BLaER1 (cell line): ENCODE results near the gene UGT2B15.
"Not testable (repeated sequence)": the region's sequence is repeated elsewhere in the genome, so short reads cannot be mapped to it uniquely, and the experiment has no call there.

Source experiments
- H3K27ac ChIP-seq: shearing (Covaris generic); formaldehyde crosslinking; 2 replicates; pipeline ENCODE4 v1.8.1; 2022
- H3K27me3 ChIP-seq: shearing (Covaris generic); formaldehyde crosslinking; 2 replicates; pipeline ENCODE4 v1.8.1; 2022
- H3K36me3 ChIP-seq: shearing (Covaris generic); formaldehyde crosslinking; 2 replicates; pipeline ENCODE4 v1.8.1; 2022
- H3K4me1 ChIP-seq: shearing (Covaris generic); formaldehyde crosslinking; 2 replicates; pipeline ENCODE4 v1.8.1; 2022
- H3K4me2 ChIP-seq: shearing (Covaris generic); formaldehyde crosslinking; 2 replicates; pipeline ENCODE4 v1.8.1; 2022
- H3K4me3 ChIP-seq: shearing (Covaris generic); formaldehyde crosslinking; 2 replicates; pipeline ENCODE4 v1.8.1; 2022
- H3K9ac ChIP-seq: shearing (Covaris generic); formaldehyde crosslinking; 2 replicates; pipeline ENCODE4 v1.8.1; 2022
- H3K9me3 ChIP-seq: shearing (Covaris generic); formaldehyde crosslinking; 2 replicates; pipeline ENCODE4 v1.8.1; 2022
- H4K20me1 ChIP-seq: shearing (Covaris generic); formaldehyde crosslinking; 2 replicates; pipeline ENCODE4 v1.8.1; 2022
- Cebpa-rat ChIP-seq: shearing (Covaris generic); IDR thresholded peaks from 2 replicates; pipeline ENCODE4 v1.8.1; 2022

UGT2B15 gene

DNA sequence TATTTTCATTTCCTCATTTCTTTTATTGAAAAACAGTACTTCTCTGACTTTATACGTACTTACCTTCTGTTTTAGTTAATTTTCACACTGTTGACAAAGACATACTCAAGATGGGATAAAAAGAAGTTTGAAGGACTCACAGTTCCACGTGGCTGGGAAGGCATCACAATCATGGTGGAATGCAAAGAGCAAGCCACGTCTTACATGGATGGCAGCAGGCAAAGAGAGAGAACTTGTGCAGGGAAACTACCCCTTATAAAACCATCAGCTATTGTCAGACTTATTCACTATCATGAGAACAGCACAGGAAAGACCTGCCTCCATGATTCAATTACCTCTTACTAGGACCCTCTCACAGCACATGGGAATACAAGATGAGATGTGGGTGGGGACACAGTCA, 20.7 kb upstream of the UGT2B15 start:
- no peak for TF ChIP-seq Cebpa-rat
- H4K20me1 ChIP-seq, result no peaks in the 10 kb centered on the region
- no peak overlapping the region for H3K4me2 ChIP-seq
- H3K36me3 ChIP-seq, result no peaks in the 10 kb centered on the region
- no peak overlapping the region for H3K9ac ChIP-seq
- H3K4me3 ChIP-seq, result no peak overlapping the region
- H3K27me3 ChIP-seq, result no peaks in the 10 kb centered on the region
- peaks cover 13% of the 10 kb centered on the region for H3K9me3 ChIP-seq
- H3K4me1 ChIP-seq, result no peaks in the 10 kb centered on the region
- no peak overlapping the region for H3K27ac ChIP-seq

DNA sequence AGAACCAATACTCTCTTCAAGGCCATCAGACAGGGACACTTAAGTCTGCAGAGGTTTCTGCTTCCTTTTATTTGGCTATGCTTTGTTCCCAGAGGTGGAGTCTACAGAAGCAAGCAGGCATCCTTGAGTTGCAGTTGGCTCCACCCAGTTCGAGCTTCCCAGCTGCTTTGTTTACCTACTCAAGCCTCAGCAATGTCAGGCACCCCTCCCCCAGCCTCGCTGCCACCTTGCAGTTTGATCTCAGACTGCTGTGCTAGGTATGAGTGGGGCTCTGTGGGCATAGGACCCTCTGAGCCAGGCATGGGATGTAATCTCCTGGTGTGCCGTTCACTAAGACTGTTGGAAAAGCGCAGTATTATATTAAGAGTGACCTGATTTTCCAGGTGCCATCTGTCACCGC, 12.6 kb upstream of the UGT2B15 start:
- H3K27ac ChIP-seq, result no peak overlapping the region
- no peak for TF ChIP-seq Cebpa-rat
- H3K9me3 ChIP-seq, result no peaks in the 10 kb centered on the region
- no peaks in the 10 kb centered on the region for H3K36me3 ChIP-seq
- H3K9ac ChIP-seq, result no peak overlapping the region
- no peak overlapping the region for H3K4me2 ChIP-seq
- no peaks in the 10 kb centered on the region for H3K4me1 ChIP-seq
- H3K27me3 ChIP-seq, result no peaks in the 10 kb centered on the region
- no peak overlapping the region for H3K4me3 ChIP-seq
- H4K20me1 ChIP-seq, result no peaks in the 10 kb centered on the region

GRCh38 chr4:68681298-68681697, 10.8 kb upstream of the UGT2B15 start:
- H3K9ac ChIP-seq, H3K4me2 ChIP-seq, H3K27me3 ChIP-seq, H3K36me3 ChIP-seq, H3K9me3 ChIP-seq, H4K20me1 ChIP-seq, H3K27ac ChIP-seq, H3K4me1 ChIP-seq, H3K4me3 ChIP-seq: not testable (repeated sequence)

DNA sequence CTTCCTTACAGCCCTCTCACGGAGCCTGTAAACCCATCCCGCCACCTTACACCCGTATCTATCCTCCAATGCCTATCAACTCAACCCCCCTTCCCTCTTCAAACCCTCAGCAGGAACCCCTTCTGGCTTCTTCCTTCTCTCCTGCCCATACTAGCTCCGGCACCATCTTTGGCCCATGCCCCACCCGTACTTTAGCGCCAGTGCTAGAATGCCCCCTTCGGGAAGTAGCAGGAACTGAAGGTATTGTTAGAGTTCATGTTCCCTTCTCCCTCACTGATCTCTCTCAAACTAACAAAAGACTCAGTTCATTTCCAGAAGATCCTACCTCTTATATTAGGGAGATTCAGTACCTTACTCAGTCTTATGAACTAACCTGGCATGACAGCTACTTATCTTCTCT, 2.7 kb upstream of the UGT2B15 start:
- no peak overlapping the region for H3K27ac ChIP-seq
- no peaks in the 10 kb centered on the region for H3K36me3 ChIP-seq
- H3K4me2 ChIP-seq, result no peak overlapping the region
- H3K9me3 ChIP-seq, result no peaks in the 10 kb centered on the region
- H3K27me3 ChIP-seq, result no peaks in the 10 kb centered on the region
- H3K4me3 ChIP-seq, result no peak overlapping the region
- no peaks in the 10 kb centered on the region for H4K20me1 ChIP-seq
- no peaks in the 10 kb centered on the region for H3K4me1 ChIP-seq
- no peak for TF ChIP-seq Cebpa-rat
- H3K9ac ChIP-seq, result no peak overlapping the region

DNA sequence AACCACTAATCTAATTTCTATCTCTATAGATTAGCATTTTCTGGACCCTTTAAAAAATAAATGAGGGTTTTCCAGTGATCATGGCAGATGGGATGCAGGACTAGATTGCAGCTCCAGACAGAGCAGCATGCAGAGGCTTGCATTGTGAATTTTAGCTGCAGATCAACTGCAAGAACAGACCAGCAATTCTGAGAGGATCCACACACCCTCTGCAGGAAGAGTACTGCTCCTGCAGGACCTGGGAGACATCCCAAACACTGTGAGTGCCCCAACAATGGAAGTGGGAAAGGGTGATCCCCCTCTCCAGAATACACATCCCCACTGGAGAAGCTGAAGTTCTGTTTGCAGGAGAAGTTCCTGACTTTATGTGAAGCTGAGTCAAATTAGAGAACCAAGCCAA, 765 bp upstream of the UGT2B15 start:
- H3K36me3 ChIP-seq, H3K9ac ChIP-seq, H3K4me2 ChIP-seq, H3K4me3 ChIP-seq, H3K27ac ChIP-seq, H3K4me1 ChIP-seq, H3K27me3 ChIP-seq, H4K20me1 ChIP-seq, H3K9me3 ChIP-seq: not testable (repeated sequence)

- not testable (repeated sequence) for H3K27ac ChIP-seq, H4K20me1 ChIP-seq, H3K27me3 ChIP-seq, H3K4me2 ChIP-seq, H3K9ac ChIP-seq, H3K4me3 ChIP-seq, H3K4me1 ChIP-seq, H3K36me3 ChIP-seq, H3K9me3 ChIP-seq
Measured at GRCh38 chr4:68668537-68669163, 1.8 kb downstream of the UGT2B15 start.

- H3K4me2 ChIP-seq, H3K27ac ChIP-seq: not testable (repeated sequence)
Measured at GRCh38 chr4:68667551-68667950, 2.9 kb downstream of the UGT2B15 start.

DNA sequence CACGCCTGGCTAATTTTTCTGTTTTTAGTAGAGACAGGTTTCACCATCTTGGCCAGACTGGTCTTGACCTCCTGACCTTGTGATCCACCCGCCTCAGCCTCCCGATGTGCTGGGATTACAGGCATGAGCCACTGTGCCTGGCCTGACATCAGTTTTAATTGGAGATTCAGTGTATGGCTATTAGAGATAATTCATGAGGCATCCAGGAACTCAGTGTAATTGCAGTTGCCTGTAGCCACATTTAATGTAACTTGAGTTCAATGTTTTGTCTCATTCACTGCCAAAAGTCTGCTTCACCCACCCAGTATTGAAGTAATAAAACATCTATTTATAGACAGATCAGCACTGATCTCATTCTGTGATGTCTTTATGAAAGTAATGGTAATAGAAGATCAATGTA, 5.7 kb downstream of the UGT2B15 start:
- H4K20me1 ChIP-seq, H3K27ac ChIP-seq, H3K4me2 ChIP-seq, H3K9ac ChIP-seq, H3K9me3 ChIP-seq, H3K36me3 ChIP-seq, H3K27me3 ChIP-seq, H3K4me1 ChIP-seq, H3K4me3 ChIP-seq: not testable (repeated sequence)

More at GRCh38 chr4:68667551-68667950, 2.9 kb downstream of the UGT2B15 start:
- H3K27me3 ChIP-seq, H3K4me1 ChIP-seq, H3K4me3 ChIP-seq, H4K20me1 ChIP-seq, H3K9ac ChIP-seq, H3K9me3 ChIP-seq, H3K36me3 ChIP-seq: not testable (repeated sequence)

- H3K9ac ChIP-seq, H3K4me1 ChIP-seq, H3K9me3 ChIP-seq, H4K20me1 ChIP-seq, H3K27me3 ChIP-seq, H3K4me3 ChIP-seq, H3K36me3 ChIP-seq, H3K4me2 ChIP-seq, H3K27ac ChIP-seq: not testable (repeated sequence)
Measured at GRCh38 chr4:68662836-68663574, 7.4 kb downstream of the UGT2B15 start.

- Histone ChIP-seq H3K9ac (no peak overlapping the region), H3K4me1 (no peaks in the 10 kb centered on the region), H3K9me3 (no peaks in the 10 kb centered on the region), H4K20me1 (no peaks in the 10 kb centered on the region), H3K36me3 (no peaks in the 10 kb centered on the region), H3K27ac (no peak overlapping the region), H3K4me3 (no peak overlapping the region), H3K27me3 (no peaks in the 10 kb centered on the region), H3K4me2 (no peak overlapping the region)
- TF ChIP-seq Cebpa-rat, result no peak
Measured at GRCh38 chr4:68658672-68659071, 11.8 kb downstream of the UGT2B15 start.

DNA sequence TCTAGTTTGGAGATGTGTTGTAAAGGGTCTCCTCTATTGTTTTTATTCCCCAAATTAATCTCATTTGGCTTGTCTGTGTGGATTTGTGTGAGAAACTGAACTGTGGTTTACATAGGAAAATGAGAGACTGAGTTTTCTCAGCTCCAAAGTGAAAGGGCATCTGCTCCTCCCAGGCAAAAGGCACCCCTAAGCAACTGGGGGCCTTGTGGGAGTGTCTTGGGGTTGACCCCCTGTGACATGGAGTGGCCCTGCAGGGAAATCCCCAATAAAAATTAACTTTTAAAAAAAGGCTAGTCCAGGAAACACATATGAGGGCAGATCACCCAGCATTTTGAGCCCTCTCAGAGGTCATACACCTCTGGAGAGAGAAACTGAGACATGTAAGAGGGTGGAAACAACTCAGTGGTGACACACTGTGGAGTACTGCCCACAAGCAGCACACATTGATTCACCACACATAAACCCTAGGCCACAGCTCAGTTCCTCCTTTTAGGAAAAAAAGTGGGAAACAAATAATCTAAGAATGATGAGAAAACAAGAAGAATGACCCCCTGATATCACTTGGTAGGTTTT, 13.3 kb downstream of the UGT2B15 start:
- not testable (repeated sequence) for H4K20me1 ChIP-seq, H3K9ac ChIP-seq, H3K36me3 ChIP-seq, H3K9me3 ChIP-seq, H3K27ac ChIP-seq, H3K4me3 ChIP-seq, H3K4me1 ChIP-seq, H3K27me3 ChIP-seq, H3K4me2 ChIP-seq

DNA sequence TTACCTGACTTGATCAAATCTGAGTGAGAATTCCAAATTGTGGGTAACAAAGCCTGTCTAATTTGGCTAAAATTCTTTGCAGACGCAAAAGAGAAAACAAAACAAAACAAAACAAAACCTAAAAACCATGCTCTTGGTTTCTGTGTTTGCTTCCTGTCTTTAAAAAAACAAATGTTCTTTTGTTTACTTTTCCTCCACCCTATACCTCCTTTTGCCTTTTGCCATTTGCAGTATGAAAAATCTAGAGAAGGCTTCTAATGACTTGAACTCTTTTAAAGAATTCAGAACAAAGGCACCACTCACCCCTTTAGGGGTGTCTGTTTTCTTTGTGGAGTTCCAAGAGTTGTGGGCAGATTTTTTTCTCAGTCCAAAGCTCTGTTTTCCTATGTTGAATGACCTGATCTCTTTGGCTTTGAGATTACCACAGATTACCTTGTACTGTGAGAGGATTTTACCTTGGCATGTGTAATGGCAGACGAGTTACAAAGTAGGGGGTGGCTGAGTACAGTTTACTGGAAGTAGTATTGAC, 13.9 kb downstream of the UGT2B15 start:
- H3K27me3 ChIP-seq, H3K4me3 ChIP-seq, H3K9me3 ChIP-seq, H3K27ac ChIP-seq, H4K20me1 ChIP-seq, H3K4me2 ChIP-seq, H3K36me3 ChIP-seq, H3K9ac ChIP-seq, H3K4me1 ChIP-seq: not testable (repeated sequence)
